Activated CD4-positive, alpha-beta T cell treated with anti-CD3 and anti-CD28 coated beads, Interleukin-2, amount 50 U/mL, for 4 hours (primary cell): ENCODE data around the gene DIP2B.
"Not testable (repeated sequence)": the region's sequence is repeated elsewhere in the genome, so short reads cannot be mapped to it uniquely, and the experiment has no call there.

Source experiments
- DNase-seq, 2 experiments: peaks; one replicate each; pipeline ENCODE4 v3.0.0-alpha.2; 2020

DIP2B gene

GRCh38 chr12:50641566-50641965 is 136.8 kb downstream of the DIP2B start:
- no peak for DNase-seq

GRCh38 chr12:50642035-50642451 is 137.3 kb downstream of the DIP2B start:
- DNase-seq, result no peak

GRCh38 chr12:50642761-50643160 is 138.0 kb downstream of the DIP2B start:
- DNase-seq, result no peak

- no peak for DNase-seq
Measured at GRCh38 chr12:50647031-50647430, 142.2 kb downstream of the DIP2B start.

- no peak for DNase-seq
Measured at GRCh38 chr12:50647479-50647878, 142.7 kb downstream of the DIP2B start.

GRCh38 chr12:50650285-50650684 is 145.5 kb downstream of the DIP2B start:
- no peak for DNase-seq

GRCh38 chr12:50655374-50655921 is 150.7 kb downstream of the DIP2B start:
- no peak for DNase-seq

- no peak for DNase-seq
Measured at GRCh38 chr12:50659260-50659659, 154.5 kb downstream of the DIP2B start.

- no peak for DNase-seq
Measured at GRCh38 chr12:50659690-50660424, 155.1 kb downstream of the DIP2B start.

- DNase-seq, result no peak
Measured at GRCh38 chr12:50660425-50660822, 155.6 kb downstream of the DIP2B start.

- no peak for DNase-seq
Measured at GRCh38 chr12:50661300-50662115, 156.7 kb downstream of the DIP2B start.

- no peak for DNase-seq
Measured at GRCh38 chr12:50662116-50662510, 157.3 kb downstream of the DIP2B start.

GRCh38 chr12:50665170-50665569 is 160.4 kb downstream of the DIP2B start:
- no peak for DNase-seq

- DNase-seq, result no peak
Measured at GRCh38 chr12:50665609-50666008, 160.8 kb downstream of the DIP2B start.

GRCh38 chr12:50666023-50666422 is 161.2 kb downstream of the DIP2B start:
- DNase-seq, result no peak

GRCh38 chr12:50672158-50672557 is 167.4 kb downstream of the DIP2B start:
- no peak for DNase-seq

GRCh38 chr12:50676756-50677155 is 172.0 kb downstream of the DIP2B start:
- no peak for DNase-seq

- no peak for DNase-seq
Measured at GRCh38 chr12:50677858-50678257, 173.1 kb downstream of the DIP2B start.

- no peak for DNase-seq
Measured at GRCh38 chr12:50678650-50679365, 174.0 kb downstream of the DIP2B start.

GRCh38 chr12:50679612-50680011 is 174.8 kb downstream of the DIP2B start:
- DNase-seq, result no peak

GRCh38 chr12:50681064-50681463 is 176.3 kb downstream of the DIP2B start:
- DNase-seq, result not testable (repeated sequence)

- no peak for DNase-seq
Measured at GRCh38 chr12:50685641-50686040, 180.9 kb downstream of the DIP2B start.

- no peak for DNase-seq
Measured at GRCh38 chr12:50686406-50686805, 181.6 kb downstream of the DIP2B start.
